Left ventricle myocardium inferior (tissue), 1 donor: ENCODE measurements around the gene LRRC15. TPM values are rescaled to one million over a fixed set of nuclear protein-coding genes. Genes with fewer than 3 reads are reported as not detected.

ENCODE experiments used
- DNase-seq: peaks from one replicate; pipeline ENCODE4 v3.0.0-alpha.2; 2020
- H3K27ac ChIP-seq: fragments of 200-600 bp; replicated peaks from 2 replicates; pipeline ENCODE4 v1.8.0; 2021
- H3K27me3 ChIP-seq: fragments of 200-600 bp; 2 replicates; pipeline ENCODE4 v1.8.0; 2021; ENCODE audit warnings: low read depth
- H3K36me3 ChIP-seq: fragments of 200-600 bp; 2 replicates; pipeline ENCODE4 v1.8.0; 2021
- H3K4me1 ChIP-seq: fragments of 200-600 bp; 2 replicates; pipeline ENCODE4 v1.8.0; 2021
- H3K4me3 ChIP-seq: fragments of 200-600 bp; 2 replicates; pipeline ENCODE4 v1.8.0; 2021; ENCODE audit warnings: mild to moderate bottlenecking, moderate library complexity
- H3K9me3 ChIP-seq: fragments of 200-600 bp; replicated peaks from 2 replicates; pipeline ENCODE4 v1.8.0; 2021
- intact Hi-C: fragments of 100-400 bp; cut with micrococcal nuclease; formaldehyde crosslinking; loops from one replicate; pipeline ENCODE4 v1.11.0; 2022
- total RNA-seq: library from RNA; stranded (reverse); fragmentation: NEBNext Ultra II Directional; extraction: Animal tissue kit (Norgen Biotek cat#: 25700); gene quantifications from one replicate; pipeline ENCODE4 v1.2.1, GENCODE V29; 2021
- TF ChIP-seq, protein P1 (sequence below): fragments of 200-600 bp; IDR thresholded peaks from 2 replicates; pipeline ENCODE4 v1.8.0; 2021; ENCODE audit warnings: antibody characterized with exemption, mild to moderate bottlenecking, borderline replicate concordance
- donor health status: DM: no; HTN: yes; CAD: no; lungs with severe emphysema.

Gene LRRC15
- total RNA-seq, 1 donor from 2014 or later = 0.14 TPM

DNA sequence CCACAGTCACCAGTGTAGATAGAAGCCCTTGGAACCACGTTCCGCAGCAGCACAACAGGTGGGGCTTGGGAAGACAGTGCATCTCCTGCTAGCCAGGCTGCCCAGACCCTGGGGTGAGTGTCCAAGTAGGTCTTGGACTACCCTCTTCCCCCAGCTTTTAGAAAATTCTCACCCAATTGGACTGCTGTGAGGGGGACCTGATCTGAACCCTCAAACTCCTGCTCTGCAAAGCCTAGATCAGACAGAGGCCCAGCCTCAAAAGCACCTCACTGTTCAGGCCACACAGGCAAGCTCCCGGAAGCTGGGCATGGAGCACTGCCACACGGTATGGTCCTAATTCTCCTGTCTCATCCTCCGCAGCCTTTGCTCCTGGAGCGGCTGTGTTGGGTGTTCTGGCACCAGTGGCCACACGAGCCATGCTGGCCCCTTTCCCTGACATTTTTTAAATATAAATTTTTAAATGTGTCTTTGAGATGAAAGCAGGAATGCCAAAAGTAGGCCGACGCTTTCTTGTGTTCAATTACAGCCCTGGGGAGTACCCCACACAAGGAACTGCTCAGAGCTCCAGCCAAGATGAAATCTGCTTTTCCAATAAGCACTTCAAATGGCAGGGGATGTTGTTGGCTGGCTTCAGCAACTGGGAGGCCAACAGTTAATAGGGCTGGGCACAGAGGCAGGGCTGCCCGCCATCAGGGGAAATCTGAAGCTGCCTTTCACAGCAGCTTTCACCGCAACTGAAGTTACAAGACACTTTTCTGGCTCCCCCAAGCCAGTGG is 59.3 kb downstream of the LRRC15 start:
- intact Hi-C loops = no loop called here
- Histone ChIP-seq H3K4me3 (no peak overlapping the region), H3K9me3 (no peaks in the 10 kb centered on the region), H3K27ac (no peak overlapping the region), H3K4me1 (peaks cover 23% of the 10 kb centered on the region), H3K27me3 (peaks cover 41% of the 10 kb centered on the region), H3K36me3 (no peaks in the 10 kb centered on the region)
- TF ChIP-seq, protein P1, sequence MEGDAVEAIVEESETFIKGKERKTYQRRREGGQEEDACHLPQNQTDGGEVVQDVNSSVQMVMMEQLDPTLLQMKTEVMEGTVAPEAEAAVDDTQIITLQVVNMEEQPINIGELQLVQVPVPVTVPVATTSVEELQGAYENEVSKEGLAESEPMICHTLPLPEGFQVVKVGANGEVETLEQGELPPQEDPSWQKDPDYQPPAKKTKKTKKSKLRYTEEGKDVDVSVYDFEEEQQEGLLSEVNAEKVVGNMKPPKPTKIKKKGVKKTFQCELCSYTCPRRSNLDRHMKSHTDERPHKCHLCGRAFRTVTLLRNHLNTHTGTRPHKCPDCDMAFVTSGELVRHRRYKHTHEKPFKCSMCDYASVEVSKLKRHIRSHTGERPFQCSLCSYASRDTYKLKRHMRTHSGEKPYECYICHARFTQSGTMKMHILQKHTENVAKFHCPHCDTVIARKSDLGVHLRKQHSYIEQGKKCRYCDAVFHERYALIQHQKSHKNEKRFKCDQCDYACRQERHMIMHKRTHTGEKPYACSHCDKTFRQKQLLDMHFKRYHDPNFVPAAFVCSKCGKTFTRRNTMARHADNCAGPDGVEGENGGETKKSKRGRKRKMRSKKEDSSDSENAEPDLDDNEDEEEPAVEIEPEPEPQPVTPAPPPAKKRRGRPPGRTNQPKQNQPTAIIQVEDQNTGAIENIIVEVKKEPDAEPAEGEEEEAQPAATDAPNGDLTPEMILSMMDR = no peak
- no peak for DNase-seq

DNA sequence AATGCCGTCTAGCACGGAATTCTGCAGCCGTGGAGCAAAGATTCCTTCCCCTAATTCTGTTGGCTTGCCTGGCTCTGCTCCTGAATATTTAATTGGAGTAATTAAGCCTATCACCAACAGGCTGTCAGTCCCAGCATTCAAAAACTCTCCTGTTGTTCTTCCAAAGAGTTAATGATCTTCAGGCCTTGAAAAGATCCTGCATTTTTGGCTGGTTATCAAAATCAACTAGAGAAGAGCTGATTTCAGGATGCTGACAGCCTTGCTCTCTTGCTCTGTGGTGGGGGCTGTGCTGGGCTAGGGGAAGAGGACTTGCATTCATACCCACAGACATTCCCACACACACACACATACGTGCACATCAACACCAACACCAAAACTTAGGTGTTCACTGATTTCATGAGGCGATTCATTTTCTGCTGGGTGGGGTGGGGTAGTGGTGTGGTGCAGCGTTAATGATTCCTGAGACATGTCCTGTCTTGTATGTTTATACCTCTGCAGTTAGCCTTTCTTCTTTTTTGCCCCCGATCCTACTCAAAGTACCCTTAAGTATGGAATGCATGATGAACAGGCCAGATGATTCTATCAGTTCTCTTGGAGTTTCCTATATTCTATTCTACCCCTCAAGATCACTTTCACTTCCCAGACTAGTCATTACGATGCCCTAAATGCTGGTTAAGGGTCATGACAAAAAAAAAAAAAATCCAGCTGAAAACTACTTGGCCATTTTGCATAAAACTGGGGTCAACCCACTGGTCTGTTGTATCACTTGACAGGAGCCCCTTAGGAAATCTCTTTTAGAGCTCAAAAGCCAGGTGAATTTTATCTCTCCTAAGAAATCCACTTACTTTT is 60.7 kb downstream of the LRRC15 start:
- no peak for DNase-seq
- TF ChIP-seq, protein P1 = no peak
- peaks cover 13% of the 10 kb centered on the region for H3K4me1 ChIP-seq
- H3K36me3 ChIP-seq = no peaks in the 10 kb centered on the region
- peaks cover 34% of the 10 kb centered on the region for H3K27me3 ChIP-seq
- H3K27ac ChIP-seq = no peak overlapping the region
- no peaks in the 10 kb centered on the region for H3K9me3 ChIP-seq
- H3K4me3 ChIP-seq = no peak overlapping the region
- intact Hi-C loops = loop anchor here (10.0 kb wide), 1 partner anchor 174 kb away; the partner anchor contains the start of gene HES1

DNA sequence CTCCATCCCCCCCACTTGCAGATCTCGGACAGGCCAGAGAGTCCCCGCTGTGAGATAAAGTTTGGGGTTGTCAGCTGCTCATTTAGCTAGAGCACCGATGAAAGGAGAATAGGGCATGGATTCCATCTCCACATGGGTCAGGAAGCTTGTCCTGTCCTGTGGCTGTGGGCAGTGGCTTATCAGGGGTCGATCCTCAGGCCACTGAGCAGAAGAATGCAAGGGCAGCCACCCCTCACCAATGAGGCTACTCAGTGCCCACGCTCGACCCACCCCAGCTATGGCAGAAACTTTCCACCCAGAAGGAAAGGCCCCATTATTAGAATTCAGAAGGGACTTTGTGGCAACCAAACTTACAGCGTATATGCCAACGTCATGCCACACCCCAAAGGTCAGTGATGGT is 61.7 kb downstream of the LRRC15 start:
- intact Hi-C loops = loop anchor here (10.0 kb wide), 1 partner anchor 173 kb away; the partner anchor contains the start of gene HES1
- H3K36me3 ChIP-seq = no peaks in the 10 kb centered on the region
- no peak overlapping the region for H3K4me3 ChIP-seq
- no peaks in the 10 kb centered on the region for H3K9me3 ChIP-seq
- peaks cover 39% of the 10 kb centered on the region for H3K27me3 ChIP-seq
- H3K27ac ChIP-seq = no peak overlapping the region
- no peak for DNase-seq
- peaks cover 11% of the 10 kb centered on the region for H3K4me1 ChIP-seq
- TF ChIP-seq, protein P1 = no peak

DNA sequence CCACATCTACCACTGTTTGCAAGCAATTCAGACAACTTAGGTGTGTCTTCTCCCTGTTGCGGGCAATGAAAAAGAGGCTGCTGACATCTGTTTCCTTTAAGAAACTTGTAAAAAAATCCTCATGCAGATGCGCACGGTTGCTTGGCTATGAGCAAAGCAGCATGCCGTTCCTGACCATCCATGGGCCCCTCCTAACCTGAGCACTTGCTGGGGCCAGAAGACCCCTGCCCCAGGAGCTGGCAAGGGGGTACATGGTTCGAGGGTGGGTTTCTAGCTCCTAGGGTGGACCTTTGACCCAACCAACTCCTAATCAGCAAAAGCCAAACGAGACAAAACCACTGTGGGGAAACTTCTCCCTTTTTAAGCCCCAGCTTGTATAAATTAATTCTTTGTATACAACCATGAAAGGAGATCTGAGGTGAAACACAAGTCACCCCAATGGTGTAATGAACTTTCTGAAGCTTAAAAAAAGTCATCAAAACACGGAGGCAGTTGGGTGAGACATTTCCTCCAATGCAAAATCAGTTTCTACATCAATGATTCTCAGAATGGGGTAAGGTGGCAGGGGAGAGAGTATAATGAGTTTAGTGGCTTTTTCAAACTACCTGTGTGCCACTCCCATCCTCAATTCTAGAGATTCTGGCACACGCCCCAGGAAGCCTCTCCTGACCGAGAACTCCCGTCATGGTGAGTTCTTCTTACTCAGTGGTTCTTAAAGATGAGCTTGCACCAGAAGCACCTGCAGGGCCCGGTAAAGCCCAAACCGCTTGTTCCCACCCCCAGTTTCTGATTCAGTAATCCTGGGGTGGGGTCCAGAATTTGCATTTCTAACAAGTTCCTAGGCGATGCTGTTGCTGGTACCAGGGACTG is 62.5 kb downstream of the LRRC15 start:
- H3K4me3 ChIP-seq = no peak overlapping the region
- H3K4me1 ChIP-seq = peaks cover 4% of the 10 kb centered on the region
- peaks cover 45% of the 10 kb centered on the region for H3K27me3 ChIP-seq
- H3K36me3 ChIP-seq = no peaks in the 10 kb centered on the region
- intact Hi-C loops = loop anchor here (10.0 kb wide), 1 partner anchor 172 kb away; the partner anchor contains the start of gene HES1
- no peak for DNase-seq
- H3K9me3 ChIP-seq = no peaks in the 10 kb centered on the region
- H3K27ac ChIP-seq = no peak overlapping the region
- TF ChIP-seq, protein P1 = no peak

DNA sequence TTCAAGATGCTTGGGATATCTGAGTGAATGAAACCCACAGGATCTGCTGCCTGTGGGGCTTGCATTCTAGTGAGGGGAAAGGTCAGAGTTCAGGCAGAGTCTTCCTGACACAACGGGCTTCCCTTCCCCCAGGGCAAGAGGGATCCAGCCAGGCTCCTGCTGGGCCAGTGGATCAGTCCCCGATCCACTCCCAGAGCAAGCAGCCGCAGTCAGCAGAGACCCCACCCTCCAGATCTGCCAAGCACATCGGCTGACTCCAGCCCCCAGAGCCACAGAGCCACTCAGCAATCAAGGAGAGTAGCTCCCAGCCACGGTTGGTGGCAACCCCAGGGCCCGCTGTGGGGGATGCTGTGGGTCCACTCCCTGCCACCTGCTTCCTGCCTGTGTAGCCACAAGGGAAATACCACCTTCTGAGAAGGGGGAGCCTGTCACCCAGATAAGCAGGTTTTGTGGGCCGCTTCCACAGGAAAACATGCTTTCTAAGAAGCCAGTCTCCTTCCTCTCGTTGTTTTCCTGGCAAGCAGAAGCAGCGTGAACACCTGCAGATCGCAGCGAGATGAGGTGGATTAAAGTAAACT is 63.3 kb downstream of the LRRC15 start:
- Histone ChIP-seq H3K36me3 (no peaks in the 10 kb centered on the region), H3K9me3 (no peaks in the 10 kb centered on the region), H3K4me3 (no peak overlapping the region), H3K27me3 (peaks cover 45% of the 10 kb centered on the region), H3K4me1 (peaks cover 4% of the 10 kb centered on the region), H3K27ac (no peak overlapping the region)
- TF ChIP-seq, protein P1 = no peak
- no peak for DNase-seq
- intact Hi-C loops = loop anchor here (10.0 kb wide), 1 partner anchor 171 kb away; the partner anchor contains the start of gene HES1
